ENCODE results near the gene CDH4.

The CDH4 gene

DNA sequence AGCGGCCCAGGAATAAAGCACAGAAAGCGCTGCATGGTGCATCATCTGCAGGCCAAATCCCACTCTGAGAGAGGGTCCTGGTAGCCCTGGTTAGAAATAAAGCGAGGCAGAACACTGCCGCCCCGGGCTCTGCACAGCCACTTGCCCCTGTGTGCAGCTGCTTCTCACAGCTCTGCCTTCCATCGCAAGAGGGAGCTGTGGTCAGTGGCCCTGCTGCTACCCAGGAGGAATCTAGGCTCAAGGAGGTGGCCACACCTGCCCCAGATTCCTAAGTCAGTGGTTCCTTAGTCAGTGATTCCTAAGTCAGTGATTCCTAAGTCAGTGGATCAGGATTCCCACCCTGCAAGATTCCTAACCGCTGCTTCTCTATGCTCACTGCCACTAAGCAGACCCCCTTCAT, 8.8 kb downstream of the CDH4 start:
- TF ChIP-seq, protein P1, sequence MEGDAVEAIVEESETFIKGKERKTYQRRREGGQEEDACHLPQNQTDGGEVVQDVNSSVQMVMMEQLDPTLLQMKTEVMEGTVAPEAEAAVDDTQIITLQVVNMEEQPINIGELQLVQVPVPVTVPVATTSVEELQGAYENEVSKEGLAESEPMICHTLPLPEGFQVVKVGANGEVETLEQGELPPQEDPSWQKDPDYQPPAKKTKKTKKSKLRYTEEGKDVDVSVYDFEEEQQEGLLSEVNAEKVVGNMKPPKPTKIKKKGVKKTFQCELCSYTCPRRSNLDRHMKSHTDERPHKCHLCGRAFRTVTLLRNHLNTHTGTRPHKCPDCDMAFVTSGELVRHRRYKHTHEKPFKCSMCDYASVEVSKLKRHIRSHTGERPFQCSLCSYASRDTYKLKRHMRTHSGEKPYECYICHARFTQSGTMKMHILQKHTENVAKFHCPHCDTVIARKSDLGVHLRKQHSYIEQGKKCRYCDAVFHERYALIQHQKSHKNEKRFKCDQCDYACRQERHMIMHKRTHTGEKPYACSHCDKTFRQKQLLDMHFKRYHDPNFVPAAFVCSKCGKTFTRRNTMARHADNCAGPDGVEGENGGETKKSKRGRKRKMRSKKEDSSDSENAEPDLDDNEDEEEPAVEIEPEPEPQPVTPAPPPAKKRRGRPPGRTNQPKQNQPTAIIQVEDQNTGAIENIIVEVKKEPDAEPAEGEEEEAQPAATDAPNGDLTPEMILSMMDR (IDR thresholded peaks at IDR 0.05; ENCODE audit: extremely low read depth, missing control alignments), result no peak
- no peak for DNase-seq (ENCODE audit: low spot score)

DNA sequence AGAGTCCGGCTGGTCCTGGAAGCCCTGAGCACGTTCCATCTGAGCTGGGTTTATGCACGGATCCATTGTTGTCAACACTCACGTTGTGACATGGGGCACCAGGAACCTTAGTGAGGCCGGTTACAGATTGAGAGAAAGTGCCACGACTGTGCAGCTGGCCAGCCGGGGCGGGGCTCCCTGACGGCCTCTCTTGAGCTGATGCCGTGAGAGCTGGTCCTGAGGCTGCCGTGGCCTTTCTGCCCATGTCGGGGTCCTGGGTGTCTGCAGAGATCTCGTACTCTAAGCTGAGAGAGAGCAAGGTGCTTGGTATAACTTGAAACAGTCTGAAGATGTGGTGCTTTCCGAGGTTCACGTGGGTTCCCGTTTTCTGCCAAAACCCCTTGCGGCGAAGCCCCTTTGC, 10.0 kb downstream of the CDH4 start:
- TF ChIP-seq, protein P1 (IDR thresholded peaks at IDR 0.05; ENCODE audit: extremely low read depth, missing control alignments), result no peak
- DNase-seq (ENCODE audit: low spot score), result no peak

DNA sequence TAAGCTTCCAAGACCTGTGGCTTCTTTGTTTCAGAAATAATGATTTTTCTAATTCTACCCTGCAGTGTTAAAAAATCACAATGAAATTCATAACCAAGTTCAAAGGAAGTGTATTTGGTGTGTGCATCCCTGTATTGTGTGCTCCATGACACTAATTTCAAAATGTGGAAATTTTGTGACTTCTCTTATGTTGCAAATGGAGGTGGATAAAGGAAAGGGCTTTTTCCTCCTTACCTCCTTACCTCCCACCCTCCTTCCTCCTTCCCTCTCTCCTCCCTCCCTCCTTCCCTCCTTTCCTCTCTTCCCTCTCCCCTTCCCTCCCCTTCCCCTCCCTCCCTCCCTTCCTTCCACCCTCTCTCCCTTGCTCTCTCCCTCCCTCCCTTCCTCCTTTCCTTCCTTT, 10.5 kb downstream of the CDH4 start:
- no peak for DNase-seq (ENCODE audit: low spot score)
- TF ChIP-seq, protein P1 (IDR thresholded peaks at IDR 0.05; ENCODE audit: extremely low read depth, missing control alignments), result no peak

DNA sequence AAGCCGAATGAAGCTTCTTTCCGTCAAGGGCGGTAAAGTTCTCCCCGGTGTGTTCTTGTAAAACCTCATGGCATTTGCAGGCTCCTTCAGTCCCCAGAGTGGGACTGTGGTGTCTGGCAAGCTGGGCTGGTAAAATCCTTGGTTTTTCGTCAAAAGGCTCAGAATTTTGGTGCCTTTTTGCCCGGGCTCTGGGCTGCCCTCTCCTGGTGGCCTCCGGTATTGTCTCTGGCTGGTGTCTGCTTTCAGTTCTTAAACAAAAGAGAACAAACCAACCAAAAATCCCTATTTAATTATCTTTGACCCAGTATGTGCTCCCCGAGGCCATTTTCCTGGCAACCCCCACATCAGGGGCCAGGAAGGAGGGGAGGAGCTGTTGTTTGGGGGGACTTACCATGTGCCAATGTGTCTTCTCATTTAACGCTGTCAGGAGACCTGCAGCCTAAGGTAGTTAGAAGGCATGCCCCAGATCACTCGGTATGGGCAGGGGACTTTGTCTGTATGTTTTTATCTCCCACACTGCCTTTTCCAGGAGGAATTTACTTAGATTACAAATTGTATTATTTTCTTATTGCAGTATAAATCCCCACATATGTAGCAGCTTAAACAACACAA, 11.1 kb downstream of the CDH4 start:
- DNase-seq (ENCODE audit: low spot score), result no peak
- TF ChIP-seq, protein P1 (IDR thresholded peaks at IDR 0.05; ENCODE audit: extremely low read depth, missing control alignments), result peak; percentile 70

DNA sequence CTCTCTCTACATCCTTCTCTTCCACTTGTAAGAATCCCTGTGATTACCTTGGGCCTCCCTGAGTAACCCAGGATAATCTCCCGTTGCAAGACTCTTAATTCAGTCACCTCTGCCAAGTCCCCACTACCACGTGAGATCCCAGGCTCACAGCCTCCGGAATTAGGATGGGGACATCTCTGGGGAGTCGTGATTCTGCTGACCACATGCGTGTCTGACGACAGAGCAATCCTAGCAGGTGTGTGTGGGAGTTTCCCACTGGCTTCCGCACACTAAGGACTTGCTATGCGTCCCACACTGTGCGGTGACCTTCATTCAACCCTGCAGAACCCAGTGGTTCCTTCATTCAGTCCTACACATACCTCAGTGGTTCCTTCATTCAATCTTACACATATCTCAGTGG, 11.9 kb downstream of the CDH4 start:
- DNase-seq (ENCODE audit: low spot score), result no peak
- TF ChIP-seq, protein P1 (IDR thresholded peaks at IDR 0.05; ENCODE audit: extremely low read depth, missing control alignments), result no peak

DNA sequence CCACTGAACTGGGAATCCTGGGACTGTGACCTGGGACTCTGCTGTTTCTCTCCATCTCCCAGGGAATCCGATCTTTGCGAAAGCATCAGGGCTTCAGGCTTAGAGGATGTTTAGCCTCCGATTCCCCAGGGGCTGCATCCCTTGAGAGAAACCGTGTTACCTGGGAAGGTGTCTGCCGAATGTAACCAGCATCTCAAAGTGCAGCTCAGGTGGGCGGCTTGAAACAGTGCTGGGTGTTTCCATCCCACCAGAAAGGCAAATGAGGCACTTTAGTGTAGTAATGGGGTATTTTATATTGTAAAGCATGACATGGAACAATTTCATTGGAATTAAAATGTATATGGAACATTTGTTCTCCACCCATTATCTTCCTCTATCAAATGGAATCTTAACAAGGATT, 15.2 kb downstream of the CDH4 start:
- TF ChIP-seq, protein P1 (IDR thresholded peaks at IDR 0.05; ENCODE audit: extremely low read depth, missing control alignments), result no peak
- no peak for DNase-seq (ENCODE audit: low spot score)

DNA sequence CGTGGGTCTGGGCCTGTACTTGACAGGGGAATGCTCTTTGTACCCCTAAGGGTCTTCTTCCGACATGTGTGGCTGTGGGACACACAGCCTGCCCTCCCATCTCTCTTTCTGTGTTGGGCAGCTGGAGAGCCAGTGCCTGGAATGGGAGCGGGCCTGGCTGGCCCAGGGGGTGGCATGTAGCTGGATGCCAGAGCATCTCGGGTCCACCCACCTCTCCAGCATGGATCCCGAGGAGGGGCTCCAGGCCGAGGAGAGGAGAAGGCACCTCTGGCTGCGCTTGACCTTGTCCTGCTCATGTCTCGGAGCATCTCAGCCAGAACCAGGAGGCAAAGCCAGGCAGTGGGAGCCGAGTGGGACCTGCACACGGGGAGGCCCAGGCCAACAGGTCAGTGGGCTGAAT, 16.0 kb downstream of the CDH4 start:
- DNase-seq (ENCODE audit: low spot score), result no peak
- TF ChIP-seq, protein P1 (IDR thresholded peaks at IDR 0.05; ENCODE audit: extremely low read depth, missing control alignments), result no peak

Data from GM20000 (cell line).